Activated T-helper 2 cell treated with anti-CD3 and anti-CD28 coated beads, Interferon-gamma antibody, Interleukin-2, Interleukin-4, amounts not matched to agents 10 μg/mL and 5 μg/mL and 100 μg/mL, durations not matched to agents 14 hours and 24 hours and 36 hours (primary cell): ENCODE data around the gene NEIL1. TPM values are rescaled to one million over a fixed set of nuclear protein-coding genes. Genes with fewer than 3 reads are reported as not detected.

Experiments
- DNase-seq: peaks from one replicate; pipeline ENCODE4 v3.0.0; 2021; ENCODE audit warnings: low spot score
- H3K27ac Mint-ChIP-seq: one replicate; pipeline ENCODE4 v1.8.0; 2021; ENCODE audit warnings: mixed read lengths
- H3K27me3 Mint-ChIP-seq: one replicate; pipeline ENCODE4 v1.8.0; 2021; ENCODE audit warnings: low read depth, mixed read lengths
- H3K36me3 Mint-ChIP-seq: one replicate; pipeline ENCODE4 v1.8.0; 2021; ENCODE audit warnings: low read depth, mixed read lengths
- H3K4me1 Mint-ChIP-seq: one replicate; pipeline ENCODE4 v1.8.0; 2021; ENCODE audit warnings: low read depth, mixed read lengths
- H3K4me3 Mint-ChIP-seq: one replicate; pipeline ENCODE4 v1.8.0; 2021; ENCODE audit warnings: low read depth, mild to moderate bottlenecking, moderate library complexity, mixed read lengths
- H3K9me3 Mint-ChIP-seq: one replicate; pipeline ENCODE4 v1.8.0; 2021; ENCODE audit warnings: mixed read lengths
- intact Hi-C: fragments of 100-400 bp; cut with micrococcal nuclease; formaldehyde crosslinking; loops from one replicate; pipeline ENCODE4 v1.15.1; 2023
- total RNA-seq: library from RNA; stranded (reverse); gene quantifications from 2 replicates; pipeline ENCODE4 v1.2.3, GENCODE V29; 2022

The NEIL1 gene
- total RNA-seq, 1 donor from 2014 or later: 1.5 TPM

- no peak for DNase-seq
- no peaks in the 10 kb centered on the region for H3K27me3 Mint-ChIP-seq
- H3K36me3 Mint-ChIP-seq: peaks cover 84% of the 10 kb centered on the region
- H3K4me1 Mint-ChIP-seq: peaks cover 7% of the 10 kb centered on the region
- H3K27ac Mint-ChIP-seq: no peak overlapping the region
- intact Hi-C loops: no loop called here
- H3K4me3 Mint-ChIP-seq: no peak overlapping the region
- H3K9me3 Mint-ChIP-seq: no peaks in the 10 kb centered on the region
These were observed 43.0 kb downstream of the NEIL1 start for GRCh38 chr15:75389791-75390382.

- Mint-ChIP-seq H3K4me1 (no peaks in the 10 kb centered on the region), H3K27ac (no peak overlapping the region)
- intact Hi-C loops: no loop called here
These were observed 50.7 kb downstream of the NEIL1 start for GRCh38 chr15:75397494-75397893.

GRCh38 chr15:75403892-75404291 is 57.1 kb downstream of the NEIL1 start:
- H3K27me3 Mint-ChIP-seq: no peaks in the 10 kb centered on the region
- no peak overlapping the region for H3K4me3 Mint-ChIP-seq
- peaks cover 21% of the 10 kb centered on the region for H3K4me1 Mint-ChIP-seq
- intact Hi-C loops: no loop called here
- no peak overlapping the region for H3K27ac Mint-ChIP-seq
- H3K36me3 Mint-ChIP-seq: peaks cover 76% of the 10 kb centered on the region
- no peak for DNase-seq
- H3K9me3 Mint-ChIP-seq: no peaks in the 10 kb centered on the region

More at GRCh38 chr15:75397494-75397893, 50.7 kb downstream of the NEIL1 start:
- no peaks in the 10 kb centered on the region for H3K9me3 Mint-ChIP-seq
- DNase-seq: no peak
- peaks cover 69% of the 10 kb centered on the region for H3K36me3 Mint-ChIP-seq
- H3K4me3 Mint-ChIP-seq: no peak overlapping the region
- no peaks in the 10 kb centered on the region for H3K27me3 Mint-ChIP-seq

Other genes starting within 250 kb of the NEIL1 start
- 62.4 and 63.5 TPM in 2 replicates for gene C15orf39, start 145.2 kb upstream of the NEIL1 start, total RNA-seq
- gene GOLGA6C, start 88.7 kb upstream of the NEIL1 start, total RNA-seq: not detected in 2 replicates
- gene GOLGA6D, start 64.2 kb upstream of the NEIL1 start, total RNA-seq: not detected in 2 replicates
- gene COMMD4, start 11.0 kb upstream of the NEIL1 start, total RNA-seq: 69.5 and 78.9 TPM in 2 replicates
- gene MAN2C1, start 21.6 kb downstream of the NEIL1 start, total RNA-seq: 233 and 240 TPM in 2 replicates
- gene SIN3A, start 104.7 kb downstream of the NEIL1 start, total RNA-seq: 88.4 and 94.6 TPM in 2 replicates
- gene PTPN9, start 232.3 kb downstream of the NEIL1 start, total RNA-seq: 30.4 and 32.3 TPM in 2 replicates